HUDEP-2 (cell line): ENCODE data around the gene KMT2C.
A peak's percentile ranks its signal among the peaks of the same experiment; 100 is the strongest.
"Not testable (repeated sequence)": the region's sequence is repeated elsewhere in the genome, so short reads cannot be mapped to it uniquely, and the experiment has no call there.

Experiments used
- DNase-seq, 76 experiments: peaks; one replicate each; lab custom pipeline; 2025; ENCODE audit not compliant: unreplicated experiment in 76 of 76; lab: John Stamatoyannopoulos, UW

KMT2C gene

GRCh38 chr7:152365982-152366603 is 69.7 kb downstream of the KMT2C start:
- no peak for DNase-seq

DNA sequence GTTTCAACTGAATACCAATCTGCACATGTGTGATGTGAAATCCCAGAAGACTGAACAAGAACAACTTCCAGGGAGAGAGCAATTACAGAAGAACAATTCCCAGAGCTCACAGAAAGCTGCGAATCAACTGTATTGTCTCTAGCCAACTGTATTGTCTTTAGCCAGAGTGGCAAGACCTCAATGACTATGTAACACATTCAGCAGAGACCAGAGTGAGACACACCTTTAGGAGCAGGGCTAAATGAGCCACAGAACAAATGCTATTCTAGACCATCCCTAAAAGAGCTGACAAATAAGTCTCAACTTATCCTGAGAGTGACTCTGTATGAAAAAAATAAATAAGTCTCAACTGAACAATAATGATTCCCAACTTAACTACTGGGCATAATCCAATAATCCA is 72.0 kb downstream of the KMT2C start:
- DNase-seq = no peak

GRCh38 chr7:152362128-152362926 is 73.5 kb downstream of the KMT2C start:
- no peak for DNase-seq

- DNase-seq = no peak
These were observed 80.2 kb downstream of the KMT2C start for GRCh38 chr7:152355474-152356057.

GRCh38 chr7:152354061-152354460 is 81.7 kb downstream of the KMT2C start:
- no peak for DNase-seq

DNA sequence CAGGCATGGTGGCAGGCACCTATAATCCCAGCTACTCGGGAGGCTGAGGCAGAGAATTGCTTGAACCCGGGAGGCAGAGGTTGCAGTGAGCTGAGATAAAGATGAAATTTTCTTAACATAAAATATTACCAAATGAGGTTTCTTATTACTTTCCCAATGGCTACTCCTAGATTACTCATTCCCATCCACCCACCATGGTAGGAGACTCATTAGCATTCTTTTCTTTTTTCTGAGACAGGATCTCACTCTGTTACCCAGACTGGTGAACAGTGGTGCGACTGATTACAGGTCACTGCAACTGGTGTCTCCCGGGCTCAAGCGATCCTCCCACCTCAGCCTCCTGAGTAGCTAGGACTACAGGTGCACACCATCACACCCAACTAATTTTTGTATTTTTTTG is 82.5 kb downstream of the KMT2C start:
- DNase-seq = not testable (repeated sequence)

DNA sequence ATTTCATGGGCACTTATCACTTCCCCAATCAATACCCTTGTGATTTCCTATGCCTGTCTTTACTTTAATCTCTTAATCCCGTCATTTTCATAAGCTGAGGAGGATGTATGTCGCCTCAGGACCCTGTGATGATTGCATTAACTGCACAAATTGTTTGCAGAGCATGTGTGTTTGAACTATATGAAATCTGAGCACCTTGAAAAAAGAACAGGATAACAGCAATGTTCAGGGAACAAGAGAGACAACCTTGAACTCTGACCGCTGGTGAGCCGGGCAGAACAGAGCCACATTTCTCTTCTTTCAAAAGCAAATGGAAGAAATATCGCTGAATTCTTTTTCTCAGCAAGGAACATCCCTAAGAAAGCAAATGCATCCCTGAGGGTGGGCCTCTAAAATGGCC is 84.1 kb downstream of the KMT2C start:
- not testable (repeated sequence) for DNase-seq

DNA sequence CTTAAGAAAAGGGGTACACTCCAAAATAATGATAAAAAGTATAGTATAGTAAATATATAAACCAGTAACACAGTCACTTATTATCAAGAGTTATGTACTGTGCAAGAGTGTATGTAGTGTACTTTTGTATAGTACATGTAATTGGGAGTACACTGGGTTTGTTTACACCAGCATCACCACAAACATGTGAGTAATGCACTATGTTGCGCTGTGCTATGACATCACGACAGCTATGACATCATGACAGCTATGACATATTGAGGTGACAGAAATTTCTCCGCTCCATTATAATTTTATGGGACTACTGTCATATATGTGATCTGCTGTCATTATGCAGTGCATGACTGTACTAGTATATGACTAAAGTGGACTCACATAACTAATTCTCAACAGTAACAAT is 84.6 kb downstream of the KMT2C start:
- DNase-seq = no peak

DNA sequence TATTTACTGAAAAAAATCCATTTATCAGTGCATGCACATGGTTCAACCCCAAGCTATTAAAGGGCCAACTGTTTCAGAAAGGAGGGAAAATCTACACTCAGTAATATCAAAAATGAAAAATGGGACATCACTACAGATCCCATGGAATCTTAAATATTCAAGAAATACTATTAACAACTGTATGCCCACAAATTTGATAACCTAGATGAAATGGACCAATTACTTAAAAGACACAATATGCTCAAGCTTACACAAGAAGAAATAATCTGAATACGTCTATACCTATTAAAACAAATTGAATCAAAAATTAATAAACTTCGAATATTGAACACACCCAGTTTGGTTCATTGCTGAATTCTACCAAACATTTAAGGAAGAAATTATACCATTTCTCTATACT is 87.9 kb downstream of the KMT2C start:
- no peak for DNase-seq

DNA sequence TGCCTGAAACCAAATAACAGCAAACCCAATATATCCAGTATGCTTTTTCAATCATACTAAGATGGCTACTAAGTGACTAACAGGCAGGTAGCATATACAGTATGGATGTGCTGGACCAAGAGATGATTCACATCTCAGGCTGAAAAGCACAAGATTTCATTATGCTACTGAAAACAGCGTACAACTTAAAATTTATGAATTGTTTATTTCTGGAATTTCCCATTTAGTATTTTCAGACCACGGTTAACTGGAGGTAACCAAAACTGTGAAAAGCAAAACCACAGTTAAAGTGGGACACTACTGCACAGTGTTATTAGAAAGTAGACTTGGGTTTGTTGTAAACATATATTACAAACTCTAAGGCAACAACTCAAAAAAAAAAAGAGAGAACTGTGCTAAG is 91.5 kb downstream of the KMT2C start:
- no peak for DNase-seq

GRCh38 chr7:152342796-152343195 is 93.0 kb downstream of the KMT2C start:
- no peak for DNase-seq

GRCh38 chr7:152341914-152342236 is 93.9 kb downstream of the KMT2C start:
- DNase-seq = no peak

GRCh38 chr7:152341039-152341913 is 94.5 kb downstream of the KMT2C start:
- DNase-seq = peak in 23 of 76 experiments; percentile 2 to 46 (median 16)

- no peak for DNase-seq
These were observed 95.6 kb downstream of the KMT2C start for GRCh38 chr7:152340161-152340560.

DNA sequence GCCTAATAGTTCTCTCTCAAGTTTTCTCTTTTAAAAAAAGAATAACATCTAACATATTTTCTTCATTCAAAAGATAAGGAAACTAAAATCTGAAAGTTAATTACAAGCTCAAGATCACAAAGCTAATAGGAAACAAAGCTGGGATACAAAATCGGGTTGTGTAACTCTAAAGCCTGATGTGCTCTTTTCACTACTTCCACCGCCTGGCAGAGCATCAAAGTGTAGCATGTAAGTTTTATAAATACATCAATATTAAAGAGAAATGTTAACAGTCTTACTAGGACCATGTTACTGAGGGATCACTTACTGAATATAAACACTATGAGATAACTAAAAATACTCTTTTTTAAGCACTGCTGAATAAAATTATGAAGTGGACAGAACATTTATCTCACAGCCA is 97.2 kb downstream of the KMT2C start:
- no peak for DNase-seq

GRCh38 chr7:152336754-152337368 is 98.9 kb downstream of the KMT2C start:
- peak in 1 of 76 experiments; percentile 3 for DNase-seq

- DNase-seq = no peak
These were observed 99.8 kb downstream of the KMT2C start for GRCh38 chr7:152335900-152336571.

DNA sequence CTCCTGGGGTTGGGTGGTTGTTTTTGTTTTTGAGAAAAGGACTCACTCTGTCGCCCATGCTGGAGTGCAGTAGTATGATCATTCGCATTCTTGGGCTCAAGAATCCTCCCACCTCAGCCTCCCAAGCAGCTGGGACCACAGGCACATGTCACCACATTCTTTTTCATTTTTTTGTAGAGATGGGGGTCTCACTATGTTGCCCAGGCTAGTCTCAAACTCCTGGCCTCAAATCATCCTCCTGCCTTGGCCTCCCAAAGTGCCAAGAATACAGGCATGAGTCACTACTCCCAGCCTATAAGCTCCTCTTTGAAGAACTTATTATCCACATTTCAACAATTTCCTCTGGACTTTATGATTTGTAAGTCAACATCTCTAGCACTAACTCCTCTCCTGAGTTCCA is 102.7 kb downstream of the KMT2C start:
- no peak for DNase-seq

DNA sequence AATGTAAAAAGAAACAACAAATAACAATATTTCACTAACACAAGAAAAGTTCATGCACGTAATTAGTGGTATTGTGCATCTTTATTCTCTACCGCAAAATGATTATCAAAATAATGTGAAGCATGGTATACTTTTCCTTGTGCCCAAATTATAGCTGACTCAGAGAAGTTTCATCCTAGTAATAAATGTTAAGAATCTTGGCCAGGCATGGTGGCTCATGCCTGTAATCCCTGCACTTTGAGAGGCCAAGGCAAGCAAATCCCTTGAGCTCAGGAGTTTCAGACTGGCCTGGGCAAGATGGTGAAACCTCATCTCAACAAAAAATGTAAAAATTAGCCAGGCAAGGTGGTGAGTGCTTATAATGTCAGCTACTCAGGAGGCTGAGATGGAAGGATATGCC is 105.0 kb downstream of the KMT2C start:
- DNase-seq = no peak

DNA sequence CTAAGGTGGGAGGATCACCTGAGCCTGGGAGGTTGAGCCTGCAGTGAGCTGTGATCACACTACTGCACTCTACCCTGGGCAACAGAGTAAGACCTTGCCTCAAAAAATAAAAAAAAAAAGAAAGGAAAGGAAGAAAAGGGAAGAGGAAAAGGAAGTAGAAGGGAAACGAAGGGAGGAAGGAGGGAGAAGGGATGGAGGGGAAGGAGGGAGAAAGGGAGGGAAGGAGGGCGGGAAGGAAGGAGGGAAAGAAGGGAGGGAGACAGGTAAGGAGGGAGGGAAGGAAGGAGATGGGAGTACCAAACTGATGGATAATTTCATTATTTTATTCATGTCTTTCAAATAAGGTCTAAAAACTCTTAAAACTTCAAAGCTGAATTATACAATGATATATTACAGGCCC is 106.3 kb downstream of the KMT2C start:
- DNase-seq = no peak
